HepG2 (cell line): ENCODE results near the gene CFAP97. TPM values are rescaled to one million over a fixed set of nuclear protein-coding genes. Genes with fewer than 3 reads are reported as not detected.

Source experiments
- ATAC-seq: fragments of 200-7000 bp; cut with Tn5 transposase; 3 replicates; pipeline ENCODE4 v1.9.1; 2020; ENCODE audit warnings: mild to moderate bottlenecking, moderate library complexity
- BruUV-seq: library from RNA; stranded (reverse); fragments of 400-500 nt; replicated peaks from 2 replicates; lab custom pipeline; 2021; lab: Mats Ljungman, UMichigan
- CTCF ChIA-PET: fragments of 300-600 bp; formaldehyde crosslinking; extraction: SDS; loops from one replicate; lab custom pipeline; 2021; ENCODE audit warnings: low total read pairs, inconsistent platforms, low intra/inter-chr PET ratio; lab: Yijun Ruan, JAX
- POLR2A ChIA-PET: fragments of 350-600 bp; sonication (Branson Sonifier 250); formaldehyde crosslinking; loops from one replicate; lab custom pipeline; 2020; ENCODE audit warnings: antibody characterized with exemption, inconsistent platforms; lab: Yijun Ruan, JAX
- DNase-seq: peaks from one replicate; pipeline ENCODE4 v3.0.0-alpha.2; 2015; ENCODE audit warnings: low spot score
- FAIRE-seq: peaks from 3 replicates; lab custom pipeline; 2011; peaks lifted over from hg19 to GRCh38; lab: Jason Lieb, UNC
- H2AFZ ChIP-seq: one replicate; pipeline ENCODE4 v1.6.1; 2011; ENCODE audit warnings: low read length, inconsistent platforms
- H3K27ac ChIP-seq: fragments of 300-600 bp; 3 replicates; pipeline ENCODE4 v1.8.0; 2011; ENCODE audit warnings: mixed run types, mild to moderate bottlenecking, mixed read lengths, low read length, inconsistent platforms; ENCODE audit not compliant: insufficient read depth; ENCODE audit errors: extremely low read length
- H3K27me3 ChIP-seq, 2 experiments: fragments of 200-600 bp in 1 of 2; 2 replicates in 1 of 2; 3 replicates in 1 of 2; pipeline versions ENCODE4 v1.6.0 to v1.8.0; 2011; ENCODE audit warnings: low read length in 2 of 2, mild to moderate bottlenecking in 2 of 2, moderate library complexity in 2 of 2, inconsistent platforms in 1 of 2; ENCODE audit not compliant: insufficient read depth in 2 of 2, control insufficient read depth in 1 of 2
- H3K36me3 ChIP-seq, 2 experiments: fragments of 200-600 bp in 1 of 2; replicated peaks in 1 of 2; 2 replicates in 1 of 2; 3 replicates in 1 of 2; pipeline versions ENCODE4 v1.5.1 to v1.8.0; 2011; ENCODE audit warnings: low read length in 2 of 2, inconsistent platforms in 1 of 2; ENCODE audit not compliant: insufficient read depth in 2 of 2, control insufficient read depth in 1 of 2
- H3K4me1 ChIP-seq: 2 replicates; pipeline ENCODE4 v1.5.1; 2012; ENCODE audit warnings: low read length, inconsistent platforms; ENCODE audit not compliant: insufficient read depth
- H3K4me2 ChIP-seq: 2 replicates; pipeline ENCODE4 v1.6.0; 2011; ENCODE audit warnings: low read depth, low read length, inconsistent platforms
- H3K4me3 ChIP-seq, 3 experiments: fragments of 200-600 bp in 1 of 3; sonication (generic), shearing (Covaris generic) in 1 of 3; replicated peaks in 1 of 3; 2 replicates each; pipeline ENCODE4 v1.5.1; 2011 to 2016; ENCODE audit warnings: low read length in 3 of 3, inconsistent platforms in 2 of 3, low read depth in 2 of 3, mild to moderate bottlenecking in 2 of 3, control low read depth in 1 of 3, mixed read lengths in 1 of 3; ENCODE audit not compliant: insufficient read depth in 1 of 3
- H3K79me2 ChIP-seq: one replicate; pipeline ENCODE4 v1.6.1; 2011; ENCODE audit warnings: low read length, inconsistent platforms; ENCODE audit not compliant: insufficient read depth
- H3K9ac ChIP-seq: 2 replicates; pipeline ENCODE4 v1.6.0; 2011; ENCODE audit warnings: mild to moderate bottlenecking, low read depth, low read length, inconsistent platforms; ENCODE audit not compliant: insufficient read depth
- H3K9me3 ChIP-seq: 2 replicates; pipeline ENCODE4 v1.5.1; 2012; ENCODE audit warnings: mild to moderate bottlenecking, low read length
- H4K20me1 ChIP-seq: 2 replicates; pipeline ENCODE4 v1.6.0; 2011; ENCODE audit warnings: inconsistent platforms, mild to moderate bottlenecking, low read length, moderate library complexity; ENCODE audit not compliant: insufficient read depth
- ARID5B ChIP-seq: IDR thresholded peaks from 2 replicates; pipeline ENCODE4 v1.4.0; 2020; ENCODE audit warnings: mild to moderate bottlenecking, missing genetic modification reagents
- IKZF4 ChIP-seq: sonication (generic); formaldehyde crosslinking; IDR thresholded peaks from 2 replicates; pipeline ENCODE4 v1.5.1; 2020; ENCODE audit warnings: borderline replicate concordance, mild to moderate bottlenecking, low read depth, missing genetic modification reagents; ENCODE audit errors: not compliant biosample characterization
- ZNF24 ChIP-seq: fragments of 450-650 bp; IDR thresholded peaks from 2 replicates; pipeline ENCODE4 v1.6.1; 2017; ENCODE audit warnings: antibody characterized with exemption, mild to moderate bottlenecking
- ZNF691 ChIP-seq: sonication (generic); formaldehyde crosslinking; IDR thresholded peaks from 2 replicates; pipeline ENCODE4 v1.4.0; 2020; ENCODE audit warnings: missing genetic modification reagents, low read depth, mild to moderate bottlenecking, borderline replicate concordance
- WGBS: methylation state at CpG from one replicate; pipeline ENCODE4 v1.1.6; 2017; ENCODE audit warnings: low lambda C conversion rate; 5-methylcytosine and 5-hydroxymethylcytosine counted together
- in situ Hi-C: cut with HindIII; loops from 2 replicates; pipeline ENCODE4 v1.10.0; 2017; ENCODE audit warnings: low pct_unique_long_range_greater_than_20kb; ENCODE audit not compliant: extremely low pct_ligation_motif_present
- intact Hi-C: fragments of 100-400 bp; cut with micrococcal nuclease; formaldehyde crosslinking; loops from one replicate; pipeline ENCODE4 v1.10.0; 2022; ENCODE audit not compliant: unreplicated experiment
- polyA plus RNA-seq, 8 experiments: library from polyadenylated mRNA; depleted of rRNA in 3 of 8; stranded (reverse) in 7 of 8; unstranded in 1 of 8; fragments of >200 nt; fragmentation: Illumina TruSeq in 4 of 8; extraction: Trizol in 4 of 8; gene quantifications; 2 replicates each; pipeline versions ENCODE4 v1.2.1 to v1.2.3, GENCODE V29; 2011 to 2016; ENCODE audit warnings: low read depth in 4 of 8, missing spikeins in 1 of 8, mixed read lengths in 1 of 8; ENCODE audit not compliant: insufficient read depth in 1 of 8
- total RNA-seq, 5 experiments: library from RNA; depleted of rRNA; stranded (reverse); fragments of >200 nt; fragmentation: Illumina TruSeq; extraction: Trizol; gene quantifications; 2 replicates each; pipeline ENCODE4 v1.2.3, GENCODE V29; 2016; ENCODE audit warnings: low read depth in 1 of 5

The CFAP97 gene
- total and polyA plus RNA-seq, 2 of the 13 experiments (the other 11 are each of a cell fraction or from before 2014, with no cell fraction given): 32.1 to 44.4 TPM

- no peak for TF ChIP-seq ARID5B (CRISPR knock-in tag)
- TF ChIP-seq IKZF4: no peak
- TF ChIP-seq ZNF24: no peak
Measured at GRCh38 chr4:185182239-185182638, 21.6 kb downstream of the CFAP97 start (continued).

GRCh38 chr4:185179488-185179887 is 24.3 kb downstream of the CFAP97 start:
- BruUV-seq: no TSS peak

More at GRCh38 chr4:185179488-185179887, 24.3 kb downstream of the CFAP97 start:
- peaks cover 6 to 39% of the 10 kb centered on the region in 2 experiments for H3K36me3 ChIP-seq
- FAIRE-seq (no peak), ATAC-seq (no peak)
- no peak for TF ChIP-seq ZNF691
- TF ChIP-seq, all 625 proteins: peak for 0
- Histone ChIP-seq H3K9ac (no peak overlapping the region), H3K79me2 (peaks cover 40% of the 10 kb centered on the region), H3K4me2 (no peak overlapping the region), H3K27me3 (no peaks in the 10 kb centered on the region; a peak in 1 of 5 replicates), H4K20me1 (peaks cover 25% of the 10 kb centered on the region), H3K9me3 (no peaks in the 10 kb centered on the region), H3K4me1 (no peaks in the 10 kb centered on the region), H3K4me3 (no peak overlapping the region), H3K27ac (no peak overlapping the region), H2AFZ (no peak overlapping the region)
- intact Hi-C loops (no loop called here), in situ Hi-C loops (no loop called here)
- 100% methylated on average over 2 of the region's 3 CpGs for WGBS
- CTCF ChIA-PET: no interaction called here
- POLR2A ChIA-PET: no interaction called here
- no peak for DNase-seq
